Kasumi-1 (cell line): Measurements from ENCODE around the gene FOXN3.
"Not testable (repeated sequence)": the region's sequence is repeated elsewhere in the genome, so short reads cannot be mapped to it uniquely, and the experiment has no call there.

Source experiments
- DNase-seq, 2 experiments: peaks; one replicate each; lab custom pipeline; 2025; lab: John Stamatoyannopoulos, UW

The FOXN3 gene

DNA sequence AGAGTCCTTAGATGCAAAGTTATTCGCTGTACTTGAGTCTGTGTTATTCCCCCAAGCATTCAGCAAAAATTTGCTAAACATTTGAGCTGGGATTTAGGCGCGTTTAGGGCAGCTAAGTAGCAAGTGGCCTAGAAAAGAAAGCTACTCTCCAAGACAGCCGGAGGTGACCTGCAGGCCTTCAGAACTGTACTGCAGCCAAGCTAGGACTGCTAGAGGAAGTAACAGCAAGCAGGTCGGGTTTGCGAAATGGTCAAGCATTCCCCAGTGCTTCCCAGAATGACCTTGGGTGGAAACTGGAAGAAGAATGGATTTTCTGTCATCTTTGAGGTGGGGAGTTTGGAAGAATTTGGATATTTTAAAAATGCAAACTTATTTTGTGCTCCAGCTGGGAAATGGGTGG is 287.5 kb downstream of the FOXN3 start:
- no peak for DNase-seq

DNA sequence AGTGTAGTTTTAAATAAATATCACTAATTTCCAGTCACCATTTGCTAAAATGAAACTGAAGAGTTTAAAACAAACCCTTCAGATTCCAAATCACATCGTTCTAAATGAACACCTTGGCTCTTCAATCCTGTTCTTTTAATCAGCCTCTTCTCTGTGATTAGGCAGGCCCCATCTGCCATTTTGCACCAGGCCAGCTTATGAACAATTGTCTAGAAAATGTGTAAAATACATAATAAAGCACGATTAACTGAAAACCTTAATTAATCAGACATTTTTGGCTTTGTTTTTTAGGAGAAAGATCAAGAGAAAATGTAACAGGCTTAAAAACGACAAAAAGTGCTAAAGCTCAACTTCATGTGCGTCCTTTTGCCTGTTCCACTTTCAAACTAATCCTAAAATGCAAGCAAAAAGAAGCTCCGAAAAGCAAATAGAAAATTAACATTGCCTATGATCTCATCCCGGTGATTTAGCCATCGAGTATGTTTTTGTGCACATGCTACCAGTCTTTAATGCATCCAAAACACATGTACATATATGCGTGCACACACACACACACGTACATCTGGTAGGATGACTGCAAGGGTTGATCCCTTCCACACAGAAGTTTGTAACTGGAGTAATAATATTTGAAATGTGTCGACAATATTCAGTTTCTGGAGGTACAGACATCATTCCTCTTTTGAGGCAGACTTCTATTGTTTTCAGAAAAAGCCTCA is 288.6 kb downstream of the FOXN3 start:
- no peak for DNase-seq

DNA sequence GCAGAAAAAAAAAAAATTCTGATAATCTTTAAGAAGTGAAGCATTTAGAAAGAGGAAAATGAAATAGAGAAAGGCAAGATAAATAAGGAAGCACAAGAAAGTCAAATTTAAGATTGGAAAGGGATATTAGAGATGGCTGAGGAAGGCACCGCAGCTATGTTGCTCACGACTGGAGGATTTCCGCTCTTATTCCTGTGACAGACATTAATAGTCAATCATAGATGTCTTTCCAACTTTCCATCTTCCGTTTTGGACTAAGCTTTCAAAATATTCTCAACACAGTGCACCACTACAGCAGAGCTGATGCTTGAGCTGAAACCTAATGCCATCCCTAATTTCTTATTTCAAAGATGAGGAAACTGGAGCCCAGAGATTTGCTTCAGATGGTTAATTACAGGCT is 290.6 kb downstream of the FOXN3 start:
- DNase-seq: no peak

DNA sequence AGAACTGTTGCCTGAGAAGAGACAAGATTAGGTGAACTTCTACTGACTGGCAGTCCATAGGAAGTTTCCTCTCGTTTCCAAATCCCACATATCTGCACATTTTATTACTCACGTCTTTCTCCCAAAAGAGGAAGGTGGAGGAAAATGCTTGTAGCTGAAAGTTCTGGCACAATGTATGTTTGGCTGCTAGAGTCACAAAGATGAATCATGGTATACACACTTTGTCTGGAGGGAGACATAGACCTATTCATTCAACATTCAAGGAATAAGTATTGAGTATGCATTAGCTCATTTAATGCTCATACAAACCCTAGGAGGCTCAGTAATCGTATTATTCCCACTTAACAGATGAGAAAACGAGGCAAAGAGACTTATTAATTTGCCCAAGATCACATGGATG is 291.8 kb downstream of the FOXN3 start:
- DNase-seq: no peak

DNA sequence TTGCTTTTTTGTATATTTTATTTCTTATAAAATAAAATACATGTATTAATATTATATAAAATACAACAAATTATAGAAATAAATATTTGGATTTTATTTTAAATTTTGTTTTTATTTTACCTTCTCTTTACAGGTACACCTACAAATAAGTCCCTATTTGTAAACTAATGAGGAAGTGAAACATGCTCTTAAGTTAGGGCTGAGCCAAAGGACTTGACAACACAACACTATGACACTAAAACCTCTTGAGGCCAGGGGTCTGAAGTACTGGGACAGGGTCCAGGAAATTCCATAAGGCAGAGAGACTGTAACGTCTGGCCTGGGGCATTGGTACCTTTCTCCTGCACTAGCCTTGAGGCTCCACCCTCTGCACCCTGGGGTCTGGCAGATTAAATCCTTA is 293.2 kb downstream of the FOXN3 start:
- DNase-seq: no peak

DNA sequence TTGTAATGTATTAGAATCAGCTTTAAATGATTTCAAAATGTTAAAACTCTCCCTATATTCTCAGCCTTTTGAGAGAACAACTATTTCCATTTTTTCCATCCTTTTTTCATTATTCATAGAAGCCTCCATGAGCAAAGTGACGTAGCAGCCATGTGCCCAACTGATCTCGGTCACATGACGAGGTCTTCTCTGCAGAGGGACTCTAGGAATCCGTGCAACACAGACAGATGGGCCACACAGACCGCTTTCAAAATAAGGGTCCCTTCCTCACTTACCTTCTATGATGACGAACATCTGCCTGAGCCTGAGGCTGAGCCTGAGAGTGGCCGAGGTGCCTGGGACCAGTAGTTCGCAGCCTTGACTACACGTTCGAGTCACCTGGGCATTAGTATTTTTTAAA is 293.8 kb downstream of the FOXN3 start:
- no peak for DNase-seq

DNA sequence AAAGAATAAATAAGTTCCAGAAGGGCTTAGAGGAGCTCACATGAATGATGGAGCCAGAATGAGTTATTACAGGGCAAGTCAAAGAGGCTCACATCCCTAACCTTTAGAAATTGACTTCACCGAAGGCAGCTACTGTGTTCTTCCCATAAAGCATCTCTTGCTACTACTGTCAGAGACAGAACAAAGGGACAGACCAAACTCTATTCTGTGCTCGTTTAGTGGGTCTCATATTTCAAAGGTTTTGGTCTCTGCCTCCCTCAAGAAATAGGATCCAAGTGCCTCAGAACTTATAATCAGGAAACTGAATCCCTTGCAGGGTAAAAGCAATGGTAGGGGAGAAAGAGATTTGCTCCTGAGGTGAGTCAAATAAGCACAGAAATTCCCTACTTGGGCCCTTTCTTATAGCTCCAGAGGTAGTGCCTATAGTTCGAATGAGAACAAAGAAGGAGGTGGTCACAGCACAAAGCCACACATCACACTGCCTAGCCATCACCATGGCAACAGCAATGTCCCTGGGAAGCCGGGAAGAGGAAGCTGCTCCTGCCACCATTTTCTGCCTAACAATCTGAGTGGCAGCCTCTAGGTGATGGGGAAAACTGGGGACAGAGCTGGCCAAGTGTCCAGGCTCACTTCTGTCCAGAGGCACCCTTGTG is 294.9 kb downstream of the FOXN3 start:
- no peak for DNase-seq

DNA sequence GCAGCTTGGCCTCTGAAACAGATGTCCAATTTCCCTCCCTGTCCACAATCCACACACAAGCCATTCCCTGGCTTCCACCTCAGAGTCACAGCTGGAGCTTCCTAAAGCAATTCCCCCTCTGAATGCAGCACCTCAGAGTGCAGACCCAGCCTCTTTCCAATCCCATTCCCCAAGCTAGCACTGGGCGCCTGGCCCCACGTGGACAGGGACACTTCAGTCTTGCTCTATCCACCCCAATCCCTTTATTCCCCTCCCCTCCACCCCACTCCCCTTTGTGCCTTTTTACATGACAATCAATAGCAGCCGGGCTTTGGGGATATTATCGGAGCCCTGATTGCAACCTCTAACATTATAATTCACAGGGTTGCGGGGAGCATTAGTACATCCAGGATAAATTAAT is 300.0 kb downstream of the FOXN3 start:
- DNase-seq: no peak

DNA sequence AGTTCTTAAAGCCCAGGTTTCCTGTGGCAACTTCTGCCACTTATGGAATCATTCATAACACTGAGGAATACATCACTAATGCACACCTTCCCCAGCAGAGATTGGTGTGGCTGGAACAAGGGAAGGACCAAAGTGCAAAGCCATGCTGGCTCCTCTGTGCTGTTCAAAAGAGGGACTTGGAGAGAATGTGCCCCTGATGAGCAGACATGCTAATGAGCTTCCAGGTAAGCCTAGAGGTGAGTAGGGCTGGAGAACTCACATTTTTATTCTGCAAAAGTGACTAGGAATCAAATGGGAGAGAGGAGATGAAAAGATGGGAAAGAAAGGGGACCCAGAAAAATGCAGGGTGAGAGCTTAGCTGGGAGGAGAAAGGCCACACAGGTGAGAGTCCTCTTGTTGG is 302.9 kb downstream of the FOXN3 start:
- DNase-seq: no peak

DNA sequence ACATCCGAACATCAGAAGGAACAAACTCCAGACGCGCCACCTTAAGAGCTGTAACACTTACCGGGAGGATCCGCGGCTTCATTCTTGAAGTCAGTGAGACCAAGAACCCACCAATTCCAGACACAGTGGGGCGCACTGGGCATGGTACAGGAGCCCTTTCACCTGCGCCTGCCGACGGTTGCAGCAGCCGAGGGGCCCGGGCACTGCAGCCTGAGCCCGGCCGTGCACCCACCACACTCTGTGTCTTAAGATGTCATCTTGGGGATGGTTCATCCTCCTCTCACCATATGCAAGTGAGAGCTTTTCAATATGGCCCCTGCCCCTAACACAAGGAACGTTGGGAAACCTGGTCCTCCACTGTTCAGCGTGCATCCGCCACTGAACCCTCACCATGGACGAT is 304.3 kb downstream of the FOXN3 start:
- no peak for DNase-seq

DNA sequence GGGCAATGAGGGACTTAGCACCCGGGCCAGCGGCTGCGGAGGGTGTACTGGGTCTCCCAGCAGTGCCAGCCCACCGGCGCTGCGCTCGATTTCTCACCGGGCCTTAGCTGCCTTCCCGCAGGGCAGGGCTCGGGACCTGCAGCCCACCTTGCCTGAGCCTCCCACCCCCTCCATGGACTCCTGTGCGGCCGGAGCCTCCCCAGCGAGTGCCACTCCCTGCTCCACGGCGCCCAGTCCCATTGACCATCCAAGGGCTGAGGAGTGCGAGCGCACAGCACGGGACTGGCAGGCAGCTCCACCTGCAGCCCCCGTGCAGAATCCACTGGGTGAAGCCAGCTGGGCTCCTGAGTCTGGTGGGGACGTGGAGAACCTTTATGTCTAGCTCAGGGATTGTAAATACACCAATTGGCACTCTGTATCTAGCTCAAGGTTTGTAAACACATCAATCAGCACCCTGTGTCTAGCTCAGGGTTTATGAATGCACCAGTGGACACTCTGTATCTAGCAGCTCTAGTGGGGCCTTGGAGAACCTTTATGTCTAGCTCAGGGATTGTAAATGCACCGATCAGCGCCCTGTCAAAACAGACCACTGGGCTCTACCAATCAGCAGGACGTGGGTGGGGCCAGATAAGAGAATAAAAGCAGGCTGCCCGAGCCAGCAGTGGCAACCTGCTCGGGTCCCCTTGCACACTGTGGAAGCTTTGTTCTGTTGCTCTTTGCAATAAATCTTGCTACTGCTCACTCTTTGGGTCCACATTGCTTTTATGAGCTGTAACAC is 305.1 kb downstream of the FOXN3 start:
- not testable (repeated sequence) for DNase-seq

DNA sequence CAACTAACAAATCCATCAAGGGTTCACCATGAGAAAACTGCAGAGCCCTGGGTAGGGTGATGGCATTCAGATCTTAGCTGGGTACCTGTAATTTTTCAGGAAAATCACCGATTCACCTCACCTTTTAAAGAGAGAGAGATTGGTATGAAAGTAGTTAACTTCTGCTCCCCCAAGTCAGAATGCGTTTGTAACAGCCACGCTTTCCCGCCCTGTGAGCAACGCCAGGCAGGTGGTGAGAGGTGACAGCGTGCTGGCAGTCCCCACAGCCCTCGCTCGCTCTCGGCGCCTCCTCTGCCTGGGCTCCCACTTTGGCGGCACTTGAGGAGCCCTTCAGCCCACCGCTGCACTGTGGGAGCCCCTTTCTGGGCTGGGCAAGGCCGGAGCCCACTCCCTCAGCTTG is 305.8 kb downstream of the FOXN3 start:
- not testable (repeated sequence) for DNase-seq

DNA sequence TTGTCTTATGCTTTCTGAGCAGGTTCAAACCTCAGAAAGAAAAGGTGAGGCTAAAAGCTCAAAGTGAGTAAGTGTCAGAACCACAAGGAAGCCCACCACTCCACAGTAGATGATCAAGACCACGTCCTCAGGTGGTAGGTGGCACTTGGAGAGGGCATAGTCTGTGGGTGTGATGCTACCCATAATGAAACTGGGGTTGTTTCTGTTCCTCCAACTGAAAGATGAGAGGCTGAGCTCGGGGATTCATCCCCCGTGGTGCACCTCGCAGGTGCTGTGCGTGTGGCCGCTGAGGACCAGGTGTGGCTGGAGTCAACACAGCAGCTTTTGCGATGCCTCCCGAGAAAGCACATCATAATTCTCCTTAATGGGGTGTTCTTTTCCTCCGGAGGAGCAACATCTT is 306.9 kb downstream of the FOXN3 start:
- no peak for DNase-seq

DNA sequence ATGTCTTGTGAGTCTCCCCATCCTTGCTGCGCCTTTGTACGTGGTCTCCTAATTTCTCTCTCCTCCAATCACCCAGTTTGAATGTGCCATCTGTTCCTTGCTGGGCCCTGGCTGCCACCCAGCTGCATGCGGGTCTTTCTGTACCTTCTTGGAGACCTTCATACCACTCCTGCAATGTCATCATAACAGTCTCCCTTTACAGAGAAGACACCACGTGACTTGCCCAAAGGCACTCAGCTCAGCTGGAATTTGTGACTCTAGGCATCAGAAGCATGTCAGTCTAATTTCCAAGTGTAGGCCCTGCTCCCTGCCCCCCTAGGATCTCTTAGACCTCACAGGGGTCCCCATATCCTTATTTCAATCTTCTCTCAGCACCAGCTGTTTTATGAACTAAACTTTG is 308.4 kb downstream of the FOXN3 start:
- no peak for DNase-seq

DNA sequence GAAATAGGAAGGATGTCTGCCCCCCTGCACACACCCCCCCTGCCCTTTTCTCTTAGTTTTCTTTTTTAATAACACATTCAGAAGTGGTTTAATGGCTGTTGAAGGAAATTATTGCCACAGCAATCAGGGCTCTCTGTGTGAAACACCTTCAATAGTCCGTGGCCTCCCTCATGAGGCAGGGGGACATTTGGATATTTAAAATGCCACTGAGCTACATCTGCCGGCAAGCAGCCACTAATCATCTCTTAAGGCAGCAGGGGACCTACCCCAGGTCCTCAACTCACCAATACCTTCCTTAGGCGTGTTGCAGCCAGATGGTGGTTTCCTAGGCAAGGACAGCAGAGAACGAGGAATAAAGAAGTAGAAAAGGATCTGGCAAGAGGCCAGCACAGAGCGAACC is 309.4 kb downstream of the FOXN3 start:
- DNase-seq: no peak
